ENCODE measurements around the gene TRIM50.
"Not testable (repeated sequence)": the region's sequence is repeated elsewhere in the genome, so short reads cannot be mapped to it uniquely, and the experiment has no call there.

TRIM50 gene

GRCh38 chr7:73364006-73364728, 36.3 kb upstream of the TRIM50 start:
- Histone ChIP-seq H3K9me3 (replicated peaks; ENCODE audit: insufficient read depth, low read length) (no peaks in the 10 kb centered on the region), H3K9me2 (replicated peaks; ENCODE audit: insufficient read depth, low read length) (no peaks in the 10 kb centered on the region), H3F3A (ENCODE audit: insufficient read depth, low read length) (no peaks in the 10 kb centered on the region), H3K36me3 (replicated peaks; ENCODE audit: insufficient read depth, low read length) (no peaks in the 10 kb centered on the region), H3K4me2 (ENCODE audit: low read depth, low read length) (no peak overlapping the region), H3K9ac (ENCODE audit: low read length) (no peak overlapping the region), H3K27me3 (replicated peaks; ENCODE audit: insufficient read depth, low read length) (peaks cover 10% of the 10 kb centered on the region), H3K79me2 (ENCODE audit: low read length) (no peaks in the 10 kb centered on the region), H2AFZ (ENCODE audit: low read length) (no peak overlapping the region), H3K4me1 (ENCODE audit: low read length) (no peaks in the 10 kb centered on the region), H3K27ac (ENCODE audit: low read length) (no peak overlapping the region), H4K20me1 (ENCODE audit: insufficient read depth, low read length) (no peaks in the 10 kb centered on the region), H3K4me3 (ENCODE audit: low read length) (no peak overlapping the region)
- TF ChIP-seq EZH2phosphoT487 (IDR thresholded peaks at IDR 0.05; ENCODE audit: low read length) (no peak), CTCF (IDR thresholded peaks at IDR 0.05; ENCODE audit: low read length) (no peak), EZH2 (optimal IDR thresholded peaks at IDR 0.05; ENCODE audit: low read depth, low read length) (no peak)
- DNase-seq: no peak

- TF ChIP-seq CTCF (IDR thresholded peaks at IDR 0.05; ENCODE audit: low read length) (no peak), EZH2 (optimal IDR thresholded peaks at IDR 0.05; ENCODE audit: low read depth, low read length) (no peak), EZH2phosphoT487 (IDR thresholded peaks at IDR 0.05; ENCODE audit: low read length) (no peak)
- Histone ChIP-seq H3K4me3 (ENCODE audit: low read length) (no peak overlapping the region), H3K9me2 (replicated peaks; ENCODE audit: insufficient read depth, low read length) (no peaks in the 10 kb centered on the region), H3K27ac (ENCODE audit: low read length) (no peak overlapping the region), H3F3A (ENCODE audit: insufficient read depth, low read length) (no peaks in the 10 kb centered on the region), H3K9ac (ENCODE audit: low read length) (no peak overlapping the region), H3K4me2 (ENCODE audit: low read depth, low read length) (no peak overlapping the region), H3K79me2 (ENCODE audit: low read length) (no peaks in the 10 kb centered on the region), H2AFZ (ENCODE audit: low read length) (no peak overlapping the region), H3K27me3 (replicated peaks; ENCODE audit: insufficient read depth, low read length) (peaks cover 10% of the 10 kb centered on the region), H3K36me3 (replicated peaks; ENCODE audit: insufficient read depth, low read length) (no peaks in the 10 kb centered on the region), H3K4me1 (ENCODE audit: low read length) (no peaks in the 10 kb centered on the region), H4K20me1 (ENCODE audit: insufficient read depth, low read length) (no peaks in the 10 kb centered on the region), H3K9me3 (replicated peaks; ENCODE audit: insufficient read depth, low read length) (no peaks in the 10 kb centered on the region)
- DNase-seq: no peak
These were observed 35.5 kb upstream of the TRIM50 start for GRCh38 chr7:73363225-73364005.

- not testable (repeated sequence) for H3K27ac ChIP-seq (ENCODE audit: low read length)
These were observed 32.7 kb upstream of the TRIM50 start for GRCh38 chr7:73360590-73360989.

More at GRCh38 chr7:73360590-73360989, 32.7 kb upstream of the TRIM50 start:
- H4K20me1 ChIP-seq (ENCODE audit: insufficient read depth, low read length); DNase-seq; H3K4me1 ChIP-seq (ENCODE audit: low read length); H3K4me3 ChIP-seq (ENCODE audit: low read length); H3K79me2 ChIP-seq (ENCODE audit: low read length); H3K9me3 ChIP-seq (replicated peaks; ENCODE audit: insufficient read depth, low read length); H3K27me3 ChIP-seq (replicated peaks; ENCODE audit: insufficient read depth, low read length); H3F3A ChIP-seq (ENCODE audit: insufficient read depth, low read length); H2AFZ ChIP-seq (ENCODE audit: low read length); H3K4me2 ChIP-seq (ENCODE audit: low read depth, low read length); H3K9me2 ChIP-seq (replicated peaks; ENCODE audit: insufficient read depth, low read length); H3K9ac ChIP-seq (ENCODE audit: low read length); H3K36me3 ChIP-seq (replicated peaks; ENCODE audit: insufficient read depth, low read length): not testable (repeated sequence)

Measured in MM.1S (cell line).